HUES48 (cell line): ENCODE results near the gene IAH1.

Experiments
- H3K27ac ChIP-seq: one replicate; pipeline ENCODE4 v1.7.0; 2013; ENCODE audit warnings: low read depth, low read length, inconsistent platforms
- H3K27me3 ChIP-seq: 2 replicates; pipeline ENCODE4 v1.6.1; 2013; ENCODE audit warnings: mild to moderate bottlenecking, low read length; ENCODE audit not compliant: control insufficient read depth, insufficient read depth
- H3K36me3 ChIP-seq: 2 replicates; pipeline ENCODE4 v1.6.1; 2013; ENCODE audit warnings: low read length; ENCODE audit not compliant: control insufficient read depth, insufficient read depth
- H3K4me1 ChIP-seq: 2 replicates; pipeline ENCODE4 v1.6.1; 2013; ENCODE audit warnings: mild to moderate bottlenecking, low read length; ENCODE audit not compliant: control insufficient read depth, insufficient read depth
- H3K4me3 ChIP-seq: 2 replicates; pipeline ENCODE4 v1.5.1; 2013; ENCODE audit warnings: mild to moderate bottlenecking, low read depth, low read length
- H3K9ac ChIP-seq: 2 replicates; pipeline ENCODE4 v1.6.1; 2013; ENCODE audit warnings: mild to moderate bottlenecking, low read depth, low read length, moderate library complexity
- H3K9me3 ChIP-seq: 2 replicates; pipeline ENCODE4 v1.6.1; 2013; ENCODE audit warnings: low read length; ENCODE audit not compliant: control insufficient read depth, insufficient read depth

The IAH1 gene, protein sequence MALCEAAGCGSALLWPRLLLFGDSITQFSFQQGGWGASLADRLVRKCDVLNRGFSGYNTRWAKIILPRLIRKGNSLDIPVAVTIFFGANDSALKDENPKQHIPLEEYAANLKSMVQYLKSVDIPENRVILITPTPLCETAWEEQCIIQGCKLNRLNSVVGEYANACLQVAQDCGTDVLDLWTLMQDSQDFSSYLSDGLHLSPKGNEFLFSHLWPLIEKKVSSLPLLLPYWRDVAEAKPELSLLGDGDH

DNA sequence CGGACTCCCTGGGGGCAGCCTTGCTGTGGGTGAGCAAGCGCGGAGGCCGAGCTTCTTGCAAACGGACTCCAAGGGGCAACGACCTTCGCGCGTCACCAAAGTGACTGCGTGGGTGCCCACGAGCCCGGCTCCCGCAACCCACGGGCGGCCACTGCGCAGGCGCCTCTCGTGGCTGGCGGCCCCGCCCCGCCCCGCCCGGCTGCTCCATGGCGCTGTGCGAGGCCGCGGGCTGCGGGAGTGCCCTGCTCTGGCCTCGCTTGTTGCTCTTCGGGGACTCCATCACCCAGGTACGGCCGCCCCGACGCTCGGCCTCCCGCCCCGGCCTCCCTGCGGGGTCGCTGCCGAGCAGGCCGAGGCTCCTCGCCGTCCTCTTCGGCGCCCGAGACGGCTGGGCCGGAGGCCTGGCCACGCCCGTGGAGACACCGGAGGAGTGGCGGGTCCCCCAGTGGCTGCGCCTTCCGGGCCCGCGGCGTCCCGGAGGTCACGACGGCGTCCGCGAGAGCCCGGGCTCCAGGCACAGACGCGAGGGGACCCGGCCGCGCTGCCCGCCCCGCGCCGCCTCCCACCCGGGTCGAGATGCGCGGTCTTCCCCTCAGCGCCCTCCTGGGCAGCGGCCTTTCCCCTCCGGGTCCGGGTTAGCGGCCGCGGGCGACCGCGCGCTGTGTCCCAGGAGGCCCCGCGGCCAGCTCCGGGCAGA, at the start of gene IAH1:
TSS of gene IAH1 (plus strand) at position 191 of the 697 bp plus-strand sequence. CDS start at position 207, 16 bp downstream.
- Histone ChIP-seq H3K9me3 (no peaks in the 10 kb centered on the region), H3K4me1 (peaks cover 10% of the 10 kb centered on the region), H3K4me3 (peak within 1 kb of the TSS; percentile 65), H3K9ac (peak within 1 kb of the TSS; percentile 63), H3K27ac (no peak within 1 kb of the TSS), H3K27me3 (peaks cover 9% of the 10 kb centered on the region), H3K36me3 (peaks cover 30% of the 10 kb centered on the region)

GRCh38 chr2:9428965-9429577, 45.3 kb upstream of the IAH1 start:
- Histone ChIP-seq H3K9me3 (no peaks in the 10 kb centered on the region), H3K4me1 (peaks cover 8% of the 10 kb centered on the region), H3K9ac (no peak overlapping the region), H3K4me3 (no peak overlapping the region), H3K36me3 (peaks cover 59% of the 10 kb centered on the region), H3K27me3 (no peaks in the 10 kb centered on the region), H3K27ac (no peak overlapping the region)

- H3K27ac ChIP-seq, result no peak overlapping the region
- H3K36me3 ChIP-seq, result peaks cover 72% of the 10 kb centered on the region
- no peak overlapping the region for H3K9ac ChIP-seq
- H3K4me1 ChIP-seq, result no peaks in the 10 kb centered on the region
- no peaks in the 10 kb centered on the region for H3K9me3 ChIP-seq
- H3K27me3 ChIP-seq, result no peaks in the 10 kb centered on the region
- H3K4me3 ChIP-seq, result no peak overlapping the region
Measured at GRCh38 chr2:9430316-9431293, 43.7 kb upstream of the IAH1 start.

DNA sequence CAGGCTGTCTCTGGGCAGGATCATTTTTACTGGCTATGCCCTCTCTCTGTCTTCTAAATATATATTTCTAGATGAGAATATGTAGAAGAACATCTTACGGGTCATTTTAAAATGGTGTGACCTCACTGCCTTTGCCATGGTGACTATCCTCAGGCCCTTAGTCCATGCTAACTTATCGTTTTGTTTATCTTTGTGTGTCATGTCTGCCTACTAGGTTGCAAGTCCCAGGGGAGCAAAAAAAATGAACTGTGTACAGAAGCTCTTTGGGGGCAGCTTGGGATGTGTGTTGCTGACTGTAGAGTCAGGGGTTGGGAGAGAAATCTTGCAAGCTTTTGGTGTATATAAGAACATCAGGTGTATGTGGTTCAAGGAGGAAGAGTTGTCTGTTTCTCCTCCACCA, 39.9 kb upstream of the IAH1 start:
- H3K27ac ChIP-seq, result no peak overlapping the region

GRCh38 chr2:9439536-9439935, 34.8 kb upstream of the IAH1 start:
- no peak overlapping the region for H3K9ac ChIP-seq
- no peak overlapping the region for H3K27ac ChIP-seq
- no peaks in the 10 kb centered on the region for H3K9me3 ChIP-seq
- peaks cover 89% of the 10 kb centered on the region for H3K36me3 ChIP-seq
- no peak overlapping the region for H3K4me3 ChIP-seq
- H3K27me3 ChIP-seq, result no peaks in the 10 kb centered on the region
- no peaks in the 10 kb centered on the region for H3K4me1 ChIP-seq

More for the DNA sequence above, 39.9 kb upstream of the IAH1 start:
- H3K4me3 ChIP-seq, result no peak overlapping the region
- H3K4me1 ChIP-seq, result no peaks in the 10 kb centered on the region
- no peaks in the 10 kb centered on the region for H3K27me3 ChIP-seq
- H3K9me3 ChIP-seq, result no peaks in the 10 kb centered on the region
- H3K9ac ChIP-seq, result no peak overlapping the region
- H3K36me3 ChIP-seq, result peaks cover 93% of the 10 kb centered on the region

GRCh38 chr2:9440058-9440727, 34.2 kb upstream of the IAH1 start:
- Histone ChIP-seq H3K9me3 (no peaks in the 10 kb centered on the region), H3K27ac (no peak overlapping the region), H3K9ac (no peak overlapping the region), H3K36me3 (peaks cover 88% of the 10 kb centered on the region), H3K27me3 (no peaks in the 10 kb centered on the region), H3K4me3 (no peak overlapping the region), H3K4me1 (no peaks in the 10 kb centered on the region)

DNA sequence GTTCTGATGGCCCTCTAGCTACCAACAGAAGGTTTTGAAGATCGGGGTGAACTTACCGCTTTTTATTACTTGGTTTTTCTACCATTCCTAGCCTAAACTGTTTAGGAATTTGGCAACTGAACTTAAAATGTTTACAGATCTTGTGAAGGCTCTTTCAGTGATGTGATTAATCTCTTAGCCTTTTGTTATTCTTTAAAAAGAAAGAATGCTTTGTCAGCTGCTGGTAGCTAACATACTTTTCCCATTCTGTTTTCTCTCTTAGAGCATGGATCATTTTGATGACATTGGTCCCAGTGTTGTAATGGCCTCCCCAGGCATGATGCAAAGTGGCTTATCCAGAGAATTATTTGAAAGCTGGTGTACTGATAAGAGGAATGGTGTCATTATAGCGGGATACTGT, 32.8 kb upstream of the IAH1 start:
- H3K4me3 ChIP-seq, result no peak overlapping the region
- no peak overlapping the region for H3K27ac ChIP-seq
- no peaks in the 10 kb centered on the region for H3K4me1 ChIP-seq

GRCh38 chr2:9443526-9443925, 30.8 kb upstream of the IAH1 start:
- H3K27ac ChIP-seq, result no peak overlapping the region
- H3K4me3 ChIP-seq, result no peak overlapping the region
- no peaks in the 10 kb centered on the region for H3K9me3 ChIP-seq
- peaks cover 90% of the 10 kb centered on the region for H3K36me3 ChIP-seq
- H3K4me1 ChIP-seq, result no peaks in the 10 kb centered on the region
- H3K9ac ChIP-seq, result no peak overlapping the region
- no peaks in the 10 kb centered on the region for H3K27me3 ChIP-seq

More for the DNA sequence above, 32.8 kb upstream of the IAH1 start:
- peaks cover 90% of the 10 kb centered on the region for H3K36me3 ChIP-seq
- H3K27me3 ChIP-seq, result no peaks in the 10 kb centered on the region
- H3K9me3 ChIP-seq, result no peaks in the 10 kb centered on the region
- no peak overlapping the region for H3K9ac ChIP-seq

DNA sequence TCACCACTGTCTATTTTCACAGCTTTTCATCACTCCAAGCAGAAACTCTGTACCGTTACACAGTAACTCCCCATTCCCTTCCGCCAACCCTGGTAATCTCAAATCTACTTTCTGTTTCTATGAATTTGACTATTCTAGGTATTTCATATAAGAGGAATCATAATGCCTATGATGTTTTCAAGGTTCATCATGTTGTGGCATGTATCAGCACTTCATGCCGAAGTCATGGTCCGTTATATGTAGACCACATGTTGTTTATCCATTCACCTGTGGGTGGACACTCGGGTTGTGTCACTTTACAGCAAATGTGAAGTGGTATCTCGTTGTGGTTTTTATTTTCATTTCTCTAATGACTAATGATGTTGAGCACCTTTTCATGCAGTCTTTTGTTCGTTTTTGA, 29.3 kb upstream of the IAH1 start:
- H3K36me3 ChIP-seq, result peaks cover 91% of the 10 kb centered on the region
- no peaks in the 10 kb centered on the region for H3K9me3 ChIP-seq
- H3K27ac ChIP-seq, result no peak overlapping the region
- H3K9ac ChIP-seq, result no peak overlapping the region
- no peaks in the 10 kb centered on the region for H3K4me1 ChIP-seq
- no peak overlapping the region for H3K4me3 ChIP-seq
- H3K27me3 ChIP-seq, result no peaks in the 10 kb centered on the region

DNA sequence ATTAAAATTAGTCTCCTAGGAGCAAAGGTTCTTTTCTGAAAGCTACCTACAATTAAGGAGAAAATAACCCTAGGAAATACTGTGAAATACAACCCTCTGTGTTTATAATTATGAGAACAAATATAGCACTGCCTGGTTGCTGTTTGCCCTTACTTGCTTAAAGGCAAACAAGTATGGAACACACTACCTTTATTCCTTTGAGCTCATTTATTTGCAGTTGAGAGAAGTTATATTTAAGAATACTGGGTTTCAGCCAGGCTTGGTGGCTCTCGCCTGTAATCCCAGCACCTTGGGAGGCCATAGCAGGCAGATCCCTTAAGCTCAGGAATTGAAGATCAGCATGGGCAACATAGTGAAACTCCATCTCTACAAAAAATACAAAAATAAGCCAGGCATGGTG, 23.1 kb upstream of the IAH1 start:
- Histone ChIP-seq H3K9ac (no peak overlapping the region), H3K27ac (no peak overlapping the region), H3K4me3 (no peak overlapping the region), H3K4me1 (no peaks in the 10 kb centered on the region), H3K36me3 (peaks cover 88% of the 10 kb centered on the region), H3K9me3 (no peaks in the 10 kb centered on the region), H3K27me3 (no peaks in the 10 kb centered on the region)
